Endothelial cell of umbilical vein (primary cell): ENCODE results near the gene FBXL17. TPM values are rescaled to one million over a fixed set of nuclear protein-coding genes. Genes with fewer than 3 reads are reported as not detected.
A peak's percentile ranks its signal among the peaks of the same experiment; 100 is the strongest.

Source experiments
- BruUV-seq: library from RNA; stranded (reverse); fragments of 400-500 nt; replicated peaks from 2 replicates; lab custom pipeline; 2021; lab: Mats Ljungman, UMichigan
- CTCF ChIA-PET: fragments of 300-600, 350-600 bp; sonication (Branson Sonifier 250); formaldehyde crosslinking; loops from one replicate; lab custom pipeline; 2021; ENCODE audit warnings: antibody characterized with exemption, inconsistent platforms; lab: Charles Lee
- POLR2A ChIA-PET: fragments of 300-600, 350-600 bp; sonication (Branson Sonifier 250); formaldehyde crosslinking; loops from one replicate; lab custom pipeline; 2021; ENCODE audit warnings: antibody characterized with exemption, inconsistent platforms; lab: Charles Lee
- DNase-seq: peaks from one replicate; pipeline ENCODE4 v3.0.0-alpha.2; 2011; ENCODE audit warnings: low read depth, low spot score
- FAIRE-seq: peaks from 2 replicates; lab custom pipeline; 2011; peaks lifted over from hg19 to GRCh38; lab: Jason Lieb, UNC
- H2AFZ ChIP-seq: 2 replicates; pipeline ENCODE4 v1.6.0; 2012; ENCODE audit warnings: low read depth, low read length, control low read depth, inconsistent platforms
- H3K27ac ChIP-seq: 2 replicates; pipeline ENCODE4 v1.5.1; 2011; ENCODE audit warnings: low read depth, mild to moderate bottlenecking, control low read depth, low read length, moderate library complexity; ENCODE audit not compliant: insufficient read depth
- H3K27me3 ChIP-seq, 2 experiments: 2 replicates each; pipeline versions ENCODE4 v1.6.0 to v1.6.1; 2011; ENCODE audit warnings: low read length in 2 of 2, mixed read lengths in 1 of 2; ENCODE audit not compliant: control insufficient read depth in 2 of 2, insufficient read depth in 2 of 2
- H3K36me3 ChIP-seq, 2 experiments: 2 replicates in 1 of 2; 3 replicates in 1 of 2; pipeline ENCODE4 v1.5.1; 2011; ENCODE audit warnings: low read length in 2 of 2, mild to moderate bottlenecking in 1 of 2, moderate library complexity in 1 of 2; ENCODE audit not compliant: control insufficient read depth in 2 of 2, insufficient read depth in 2 of 2; ENCODE audit errors: extremely low read depth in 1 of 2
- H3K4me1 ChIP-seq: 3 replicates; pipeline ENCODE4 v1.5.1; 2011; ENCODE audit warnings: mild to moderate bottlenecking, low read length; ENCODE audit not compliant: control insufficient read depth, insufficient read depth; ENCODE audit errors: extremely low read depth
- H3K4me2 ChIP-seq: 2 replicates; pipeline ENCODE4 v1.6.1; 2011; ENCODE audit warnings: low read length, control low read depth, mixed read lengths; ENCODE audit not compliant: insufficient read depth
- H3K4me3 ChIP-seq, 3 experiments: fragments of 200-600 bp in 1 of 3; sonication (generic), shearing (Covaris generic) in 1 of 3; replicated peaks in 1 of 3; 2 replicates each; pipeline ENCODE4 v1.5.1; 2011 to 2016; ENCODE audit warnings: control low read depth in 3 of 3, low read length in 3 of 3, mild to moderate bottlenecking in 2 of 3, inconsistent platforms in 1 of 3, low read depth in 1 of 3, moderate library complexity in 1 of 3; ENCODE audit not compliant: insufficient read depth in 1 of 3
- H3K79me2 ChIP-seq: 2 replicates; pipeline ENCODE4 v1.6.0; 2012; ENCODE audit warnings: low read length, inconsistent platforms; ENCODE audit not compliant: control insufficient read depth, insufficient read depth
- H3K9ac ChIP-seq: replicated peaks from 2 replicates; pipeline ENCODE3; 2011; ENCODE audit warnings: low read length, control low read depth; ENCODE audit not compliant: insufficient read depth; ENCODE audit errors: extremely low read depth
- H3K9me1 ChIP-seq: replicated peaks from 3 replicates; pipeline ENCODE4 v1.6.0; 2011; ENCODE audit warnings: mild to moderate bottlenecking, low read length; ENCODE audit not compliant: control insufficient read depth, insufficient read depth; ENCODE audit errors: extremely low read depth
- H3K9me3 ChIP-seq: replicated peaks from 2 replicates; pipeline ENCODE4 v1.5.1; 2012; ENCODE audit warnings: low read length, inconsistent platforms; ENCODE audit not compliant: control insufficient read depth, insufficient read depth
- H4K20me1 ChIP-seq: replicated peaks from 2 replicates; pipeline ENCODE3; 2011; ENCODE audit warnings: mild to moderate bottlenecking, low read length; ENCODE audit not compliant: control insufficient read depth, insufficient read depth; ENCODE audit errors: extremely low read depth
- EZH2 ChIP-seq: IDR thresholded peaks from 2 replicates; pipeline ENCODE4 v1.6.1; 2012; ENCODE audit warnings: borderline replicate concordance, low read depth, mild to moderate bottlenecking, moderate library complexity, low read length, inconsistent platforms; ENCODE audit not compliant: severe bottlenecking
- FOS ChIP-seq: IDR thresholded peaks from 2 replicates; pipeline ENCODE4 v1.6.1; 2011; ENCODE audit warnings: mild to moderate bottlenecking, low read length, moderate library complexity, borderline replicate concordance; ENCODE audit not compliant: insufficient read depth
- GATA2 ChIP-seq: IDR thresholded peaks from 2 replicates; pipeline ENCODE4 v1.7.0; 2011; ENCODE audit warnings: low read depth, mild to moderate bottlenecking, moderate library complexity, mixed read lengths, low read length; ENCODE audit not compliant: insufficient read length, insufficient read depth
- JUN ChIP-seq: IDR thresholded peaks from 2 replicates; pipeline ENCODE4 v1.6.1; 2011; ENCODE audit warnings: borderline replicate concordance, low read depth; ENCODE audit not compliant: insufficient read length, insufficient read depth
- MYC ChIP-seq: IDR thresholded peaks from one replicate; pipeline ENCODE4 v1.6.1; 2011; ENCODE audit warnings: mild to moderate bottlenecking, low read depth, low read length
- POLR2A ChIP-seq: IDR thresholded peaks from 2 replicates; pipeline ENCODE4 v1.6.1; 2012; ENCODE audit warnings: low read depth, mild to moderate bottlenecking, control low read depth, low read length
- POLR2AphosphoS5 ChIP-seq: IDR thresholded peaks from 2 replicates; pipeline ENCODE4 v1.6.1; 2012; ENCODE audit warnings: low read depth, mild to moderate bottlenecking, control low read depth, low read length, moderate library complexity; ENCODE audit not compliant: insufficient read depth
- dilution Hi-C: fragments of 300-500 bp; cut with MboI; formaldehyde crosslinking; loops from one replicate; pipeline ENCODE4 v1.15.0; 2019; ENCODE audit warnings: low sequenced_read_pairs; ENCODE audit not compliant: extremely low pct_ligation_motif_present
- intact Hi-C: fragments of 100-400 bp; cut with micrococcal nuclease; formaldehyde crosslinking; loops from one replicate; pipeline ENCODE4 v1.10.0; 2022
- polyA plus RNA-seq, 4 experiments: library from polyadenylated mRNA; depleted of rRNA in 3 of 4; stranded (reverse) in 3 of 4; unstranded in 1 of 4; fragments of >200 nt; gene quantifications; 2 replicates each; pipeline versions ENCODE4 v1.2.1 to v1.2.3, GENCODE V29; 2011 to 2012; ENCODE audit warnings: missing spikeins in 1 of 4
- total RNA-seq: library from RNA; stranded (reverse); gene quantifications from 2 replicates; pipeline ENCODE4 v1.2.3, GENCODE V29; 2021
- TF ChIP-seq, protein P1 (sequence below), 2 donors: IDR thresholded peaks; 1 replicate in 1 of 2; 2 replicates in 1 of 2; pipeline ENCODE4 v1.5.1; 2011; ENCODE audit warnings: low read length in 2 of 2, mild to moderate bottlenecking in 2 of 2, moderate library complexity in 2 of 2, control low read depth in 1 of 2, inconsistent platforms in 1 of 2, low read depth in 1 of 2; ENCODE audit not compliant: insufficient read depth in 1 of 2; ENCODE audit errors: extremely low read depth in 1 of 2
- TF ChIP-seq, protein P2 (sequence below): IDR thresholded peaks from 2 replicates; pipeline ENCODE4 v1.6.1; 2011; ENCODE audit not compliant: insufficient read depth, insufficient read length

The FBXL17 gene
- total and polyA plus RNA-seq, 2 donors (not counting 3 experiments of a cell fraction or from before 2014, with no cell fraction given): 2.7 to 8.8 TPM

DNA sequence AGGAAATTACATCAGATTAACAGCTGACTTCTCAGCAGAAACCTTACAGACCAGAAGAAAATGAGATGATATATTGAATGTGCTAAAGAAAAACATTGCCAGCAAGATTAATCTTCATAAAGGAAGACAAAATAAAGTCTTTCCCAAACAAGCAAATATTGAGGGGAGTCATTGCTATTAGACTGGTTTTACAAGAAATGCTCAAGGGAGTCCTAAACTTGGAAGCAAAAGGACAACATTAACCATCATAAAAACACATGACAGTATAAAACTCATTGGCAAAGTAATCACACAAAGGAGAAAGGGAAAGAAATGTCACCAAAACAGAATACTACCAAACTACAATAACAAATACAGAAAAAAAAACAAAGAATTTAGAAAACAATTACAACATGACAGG is 101.7 kb downstream of the FBXL17 start:
- intact Hi-C loops (no loop called here), dilution Hi-C loops (no loop called here)
- no peaks in the 10 kb centered on the region for H4K20me1 ChIP-seq
- H3K9ac ChIP-seq: no peak overlapping the region
- no peaks in the 10 kb centered on the region for H3K36me3 ChIP-seq
- H3K4me1 ChIP-seq: no peaks in the 10 kb centered on the region
- H3K4me2 ChIP-seq: no peak overlapping the region
- TF ChIP-seq, protein P1, sequence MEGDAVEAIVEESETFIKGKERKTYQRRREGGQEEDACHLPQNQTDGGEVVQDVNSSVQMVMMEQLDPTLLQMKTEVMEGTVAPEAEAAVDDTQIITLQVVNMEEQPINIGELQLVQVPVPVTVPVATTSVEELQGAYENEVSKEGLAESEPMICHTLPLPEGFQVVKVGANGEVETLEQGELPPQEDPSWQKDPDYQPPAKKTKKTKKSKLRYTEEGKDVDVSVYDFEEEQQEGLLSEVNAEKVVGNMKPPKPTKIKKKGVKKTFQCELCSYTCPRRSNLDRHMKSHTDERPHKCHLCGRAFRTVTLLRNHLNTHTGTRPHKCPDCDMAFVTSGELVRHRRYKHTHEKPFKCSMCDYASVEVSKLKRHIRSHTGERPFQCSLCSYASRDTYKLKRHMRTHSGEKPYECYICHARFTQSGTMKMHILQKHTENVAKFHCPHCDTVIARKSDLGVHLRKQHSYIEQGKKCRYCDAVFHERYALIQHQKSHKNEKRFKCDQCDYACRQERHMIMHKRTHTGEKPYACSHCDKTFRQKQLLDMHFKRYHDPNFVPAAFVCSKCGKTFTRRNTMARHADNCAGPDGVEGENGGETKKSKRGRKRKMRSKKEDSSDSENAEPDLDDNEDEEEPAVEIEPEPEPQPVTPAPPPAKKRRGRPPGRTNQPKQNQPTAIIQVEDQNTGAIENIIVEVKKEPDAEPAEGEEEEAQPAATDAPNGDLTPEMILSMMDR (IDR thresholded peaks at IDR 0.05; ENCODE audit: extremely low read depth in 1 of 2, insufficient read depth in 1 of 2, low read depth in 1 of 2, low read length in 2 of 2): no peak
- TF ChIP-seq, protein P2, sequence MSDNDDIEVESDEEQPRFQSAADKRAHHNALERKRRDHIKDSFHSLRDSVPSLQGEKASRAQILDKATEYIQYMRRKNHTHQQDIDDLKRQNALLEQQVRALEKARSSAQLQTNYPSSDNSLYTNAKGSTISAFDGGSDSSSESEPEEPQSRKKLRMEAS: no peak
- TF ChIP-seq GATA2 (no peak), JUN (no peak), MYC (no peak), POLR2AphosphoS5 (no peak), FOS (no peak), EZH2 (no peak), POLR2A (no peak)
- H3K9me3 ChIP-seq: no peaks in the 10 kb centered on the region
- H3K27me3 ChIP-seq: no peaks in the 10 kb centered on the region
- no peak overlapping the region for H3K4me3 ChIP-seq
- FAIRE-seq (no peak), DNase-seq (peak; percentile 31)
- H3K9me1 ChIP-seq: no peaks in the 10 kb centered on the region
- CTCF ChIA-PET: no interaction called here
- H2AFZ ChIP-seq: no peak overlapping the region
- no peak overlapping the region for H3K27ac ChIP-seq
- POLR2A ChIA-PET: no interaction called here
- no TSS peak for BruUV-seq
- no peaks in the 10 kb centered on the region for H3K79me2 ChIP-seq
